NCI-H2196 treated with DMSO at 0.1 percent for 48 hours (cell line): ENCODE measurements around the gene MRPL24.
A peak's percentile ranks its signal among the peaks of the same experiment; 100 is the strongest.

Source experiments
- DNase-seq: peaks from one replicate; lab custom pipeline; 2025; ENCODE audit not compliant: unreplicated experiment; lab: John Stamatoyannopoulos, UW

MRPL24 gene

DNA sequence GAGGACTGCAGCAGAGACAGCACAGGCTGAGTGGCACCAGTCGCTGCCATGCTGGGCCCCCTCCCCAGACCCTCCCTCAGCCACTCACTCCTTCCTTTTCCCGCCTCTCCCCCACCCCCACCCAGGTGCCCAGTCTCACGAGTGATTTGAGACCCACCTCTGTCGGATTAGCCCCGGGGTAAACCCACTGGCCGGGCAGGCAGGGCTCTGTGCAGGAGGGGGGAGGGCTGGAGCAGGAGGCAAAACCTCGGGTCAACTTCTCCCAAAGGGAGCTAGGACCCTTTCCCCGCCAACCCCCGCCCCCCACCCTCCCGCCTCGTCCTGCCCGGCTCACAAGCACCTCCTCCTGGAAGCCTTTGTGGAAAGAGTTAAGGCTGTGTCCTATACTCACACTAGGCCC, 3.5 kb upstream of the MRPL24 start:
- no peak for DNase-seq

DNA sequence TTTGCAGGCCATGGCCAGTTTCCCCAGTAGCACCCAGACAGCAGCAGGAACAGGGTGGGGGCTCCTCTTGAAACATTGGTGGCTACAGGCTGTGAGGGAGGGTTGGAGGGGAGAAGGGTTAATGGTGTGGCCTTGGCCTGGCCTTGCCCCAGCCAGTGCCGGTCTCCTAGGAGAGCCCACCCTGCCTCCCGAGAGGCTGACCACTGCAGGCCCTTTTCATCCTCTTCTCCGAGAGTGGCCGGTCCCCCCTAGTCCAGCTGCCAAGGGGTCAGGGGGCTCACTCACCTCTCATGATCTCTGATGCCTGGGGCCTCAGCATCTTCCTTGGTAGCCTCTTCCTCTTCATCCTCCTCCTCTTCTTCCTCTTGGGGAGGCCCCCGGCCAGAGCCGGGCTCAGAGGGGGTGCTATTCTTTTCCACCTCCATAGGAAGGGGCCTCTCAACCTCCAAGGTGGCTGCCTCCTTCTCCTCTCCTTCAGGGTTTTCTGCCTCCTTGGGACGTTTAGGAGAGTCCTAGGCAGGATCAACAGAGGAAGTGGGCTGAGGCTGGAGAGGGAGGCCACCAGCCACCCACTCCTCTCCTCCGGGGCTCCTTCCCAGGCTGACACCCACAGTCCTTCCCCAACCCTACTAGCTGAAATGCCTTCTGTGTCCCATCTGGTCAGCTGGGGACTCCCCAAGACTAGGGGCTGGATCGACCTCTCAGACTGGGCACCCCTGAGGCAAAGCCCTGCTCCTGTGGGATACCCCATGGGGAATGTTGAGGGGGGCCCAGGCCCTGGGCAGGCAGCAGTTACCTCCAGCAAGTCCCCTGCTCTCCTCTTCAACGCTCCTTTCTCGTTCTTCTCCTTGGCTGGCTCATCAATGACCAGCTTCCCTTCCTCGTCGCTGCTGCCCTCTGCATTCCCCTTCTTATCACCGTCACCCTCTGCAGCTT, 2.7 kb upstream of the MRPL24 start:
- no peak for DNase-seq

GRCh38 chr1:156742801-156743200, 1.9 kb upstream of the MRPL24 start:
- DNase-seq: no peak

DNA sequence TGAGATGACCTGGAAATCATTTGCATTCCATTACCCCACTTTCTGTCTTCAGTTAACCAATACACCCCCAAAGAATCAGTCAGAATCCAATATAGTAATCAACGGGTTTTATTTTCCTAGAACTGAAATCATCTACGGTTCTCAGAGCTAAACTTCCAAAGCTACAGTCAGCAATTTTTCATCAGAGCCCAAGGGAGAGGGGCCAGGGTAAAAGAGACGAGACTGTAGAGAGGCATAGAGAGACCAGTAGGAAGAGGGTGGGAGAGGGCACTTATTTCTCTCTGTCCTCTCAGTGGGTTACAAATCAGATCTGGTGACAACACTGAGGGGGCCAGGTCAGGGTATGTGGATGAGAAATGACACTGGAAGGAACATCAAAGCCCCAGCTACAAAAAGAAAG, 1.1 kb upstream of the MRPL24 start:
- no peak for DNase-seq

DNA sequence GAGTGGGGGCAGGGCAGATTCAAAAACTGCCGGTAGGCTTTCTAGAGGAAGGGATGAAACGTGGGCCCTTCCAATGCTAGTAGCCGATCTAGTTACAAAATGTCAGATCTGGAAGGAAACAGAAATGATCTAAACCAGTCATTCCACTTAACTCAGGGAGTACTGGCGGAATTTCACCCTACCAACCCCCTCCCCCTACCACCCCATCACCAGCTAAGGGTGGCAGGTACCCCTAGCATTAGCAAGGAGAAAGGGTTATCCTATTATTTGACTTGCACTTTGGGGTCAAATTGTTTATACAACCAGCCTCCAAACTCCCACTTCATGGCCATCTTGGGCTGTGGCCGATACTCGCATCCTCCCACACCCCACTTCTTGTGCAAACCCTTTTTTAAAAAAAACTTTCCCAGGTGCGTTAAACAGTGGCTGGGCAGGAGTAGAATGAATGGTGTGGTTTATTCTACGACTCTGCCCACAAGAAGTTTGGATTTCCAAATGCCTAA, 644 bp upstream of the MRPL24 start:
- DNase-seq: no peak

DNA sequence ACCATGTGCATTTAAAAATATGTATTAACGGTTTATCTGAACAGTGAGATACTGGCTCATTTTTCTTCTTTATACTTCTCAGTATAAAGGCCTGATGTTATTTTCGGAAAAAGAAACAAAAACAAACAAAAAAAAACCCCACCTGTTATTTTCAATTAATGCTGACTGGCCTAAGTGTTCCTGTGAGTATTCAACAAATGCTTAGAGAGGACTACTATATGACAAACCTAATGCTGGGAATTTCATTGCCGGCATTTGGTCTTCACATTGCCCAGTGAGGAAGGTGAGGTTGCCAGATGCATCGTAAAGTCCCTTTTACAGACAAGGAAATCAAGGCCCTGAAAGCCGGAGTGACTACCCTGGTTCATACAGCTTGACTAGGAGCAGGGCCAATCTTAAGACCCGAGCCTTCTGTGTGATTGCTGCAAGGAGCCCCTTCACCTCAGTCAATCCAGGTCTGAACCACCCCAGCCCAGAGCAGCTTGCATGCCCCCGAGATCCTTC, 599 bp downstream of the MRPL24 start:
- no peak for DNase-seq

DNA sequence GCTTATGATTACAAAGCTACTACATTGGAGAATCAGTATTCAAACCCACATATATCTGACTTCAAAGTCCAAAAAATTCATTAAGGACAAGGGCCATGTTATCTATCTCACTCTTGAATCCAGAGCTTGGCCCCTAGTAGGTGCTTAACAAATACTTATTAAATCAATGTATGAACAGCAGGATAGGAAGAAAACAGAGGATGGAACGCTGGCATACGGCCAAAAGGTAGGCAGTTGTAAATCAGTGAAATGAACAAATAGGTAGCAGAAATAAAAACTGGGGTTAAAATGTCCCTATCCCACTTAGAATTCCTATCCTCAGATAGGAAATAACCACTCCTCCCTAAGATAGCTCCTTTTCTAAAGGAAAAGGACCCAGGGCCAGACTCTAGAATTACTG, 2.0 kb downstream of the MRPL24 start:
- DNase-seq: no peak

DNA sequence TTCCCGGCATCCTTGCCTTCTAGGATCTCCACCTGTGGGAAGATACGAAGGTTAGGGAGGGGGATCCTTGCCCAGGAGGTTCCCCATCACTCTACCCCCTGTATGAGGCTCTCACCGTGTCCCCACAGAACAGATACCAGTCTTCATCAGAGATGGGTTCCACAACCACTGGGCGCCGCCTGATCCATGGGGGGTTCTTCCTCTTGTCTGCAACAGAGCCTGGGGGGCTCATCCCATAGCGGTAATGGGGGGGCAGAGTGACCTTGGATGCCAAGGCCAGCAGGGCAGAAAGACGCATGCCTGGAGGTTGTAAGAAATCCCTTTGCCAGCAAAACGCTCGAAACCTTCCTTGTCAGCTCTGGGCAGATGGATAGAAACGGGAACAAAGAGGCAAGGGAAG, 2.5 kb downstream of the MRPL24 start:
- DNase-seq: no peak

GRCh38 chr1:156733989-156734584, 6.8 kb downstream of the MRPL24 start:
- no peak for DNase-seq

DNA sequence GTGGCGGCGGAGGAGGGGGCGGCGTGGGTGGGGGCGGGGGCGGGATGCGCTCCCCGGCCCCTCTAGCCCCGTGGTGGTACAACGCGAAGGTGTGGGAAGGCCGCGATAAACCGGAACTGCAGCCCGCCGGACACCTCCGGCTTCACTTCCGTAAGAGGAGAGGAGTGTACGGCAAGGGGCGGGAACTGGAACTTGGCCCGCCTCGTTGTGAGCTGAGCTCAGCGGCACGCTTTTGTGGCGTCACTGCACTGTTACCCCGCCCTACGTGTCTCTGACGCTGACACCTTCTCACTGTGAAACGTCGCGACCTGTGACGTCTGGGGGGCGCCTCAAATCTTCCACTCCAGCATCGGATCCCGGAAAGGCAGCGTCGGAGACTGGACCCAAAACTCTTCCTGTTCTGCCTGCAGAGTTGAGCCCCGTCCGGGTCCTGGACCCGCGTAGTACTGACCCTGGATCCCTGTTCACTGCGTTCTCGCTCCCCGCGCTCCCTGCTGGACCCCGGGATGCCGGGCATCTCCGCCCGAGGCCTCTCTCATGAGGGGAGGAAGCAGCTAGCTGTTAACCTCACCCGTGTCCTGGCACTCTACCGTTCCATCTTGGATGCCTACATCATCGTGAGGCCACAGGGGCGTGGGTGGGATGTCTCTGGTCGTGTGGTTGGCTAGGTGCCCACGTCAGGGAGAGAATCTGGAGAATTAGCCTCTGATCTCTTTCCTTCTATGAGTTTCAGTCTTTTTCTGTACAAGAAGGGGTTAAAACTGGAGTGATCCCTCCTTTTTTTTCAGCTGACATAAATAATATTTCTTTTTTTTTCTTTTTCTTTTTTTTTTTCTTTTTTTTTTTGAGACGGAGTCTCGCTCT, 12.1 kb downstream of the MRPL24 start, which contains the start of gene ISG20L2:
TSS of gene ISG20L2 (minus strand) at position 168 of the 864 bp plus-strand sequence. CDS start 1,114 bp downstream, outside the sequence.
- DNase-seq: peak; percentile 93

- peak; percentile 77 for DNase-seq
These were observed 12.8 kb downstream of the MRPL24 start, which contains the start of gene METTL25B for GRCh38 chr1:156727926-156728598. Gene METTL25B (plus strand): TSS chr1:156728469. CDS start chr1:156729105, 636 bp downstream.

DNA sequence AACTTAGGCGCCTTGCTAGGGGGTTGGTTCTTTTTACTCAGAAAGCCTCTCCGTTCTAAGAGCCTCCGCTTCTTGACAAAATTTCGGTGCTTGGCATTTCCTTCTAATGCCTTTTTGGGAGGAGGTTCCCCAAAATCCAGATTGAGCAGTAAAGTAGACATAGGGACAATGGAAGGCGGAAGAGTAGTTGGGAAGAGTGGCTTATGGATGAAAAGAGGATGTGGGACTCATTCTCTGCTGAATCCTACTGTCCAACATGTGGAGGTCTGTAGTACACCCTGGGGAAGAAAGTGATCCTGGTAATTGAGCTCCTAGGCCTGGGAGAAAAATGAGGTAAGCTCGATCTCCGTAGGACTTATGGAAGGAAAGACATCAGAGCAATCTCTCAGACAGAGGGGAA, 13.4 kb downstream of the MRPL24 start:
- no peak for DNase-seq

DNA sequence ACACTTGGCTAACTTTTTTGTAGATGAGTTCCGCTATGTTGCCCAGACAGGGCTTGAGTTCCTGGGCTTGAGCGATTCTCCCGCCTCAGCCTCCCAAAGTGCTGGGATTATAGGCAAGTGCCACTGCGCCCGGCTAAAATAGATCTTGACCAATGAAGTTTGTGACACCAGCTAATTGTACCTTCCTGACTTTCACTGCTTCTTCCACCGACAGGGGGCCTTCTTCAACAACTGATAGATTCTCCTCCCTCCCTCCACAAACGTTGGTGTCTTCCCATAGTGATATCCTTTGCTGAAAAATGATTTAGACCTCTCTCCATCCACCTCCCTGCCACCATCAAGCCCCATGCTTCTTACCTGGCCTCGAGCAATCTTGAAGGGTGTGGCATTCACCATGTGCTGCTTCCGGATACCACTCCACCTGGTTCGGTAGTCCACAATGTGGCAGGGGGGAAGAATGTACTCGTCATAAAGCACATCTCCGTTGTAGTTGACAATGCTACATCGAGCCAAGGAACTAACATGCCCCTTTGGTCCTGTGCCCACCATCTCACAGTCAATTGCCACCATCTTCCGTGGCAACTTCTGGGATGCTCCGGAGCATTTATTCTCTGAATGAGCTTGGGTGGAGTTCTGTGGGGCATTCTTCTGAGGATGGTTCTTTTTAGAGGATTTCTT, 14.2 kb downstream of the MRPL24 start:
- peak; percentile 45 for DNase-seq

- DNase-seq: peak; percentile 92
These were observed 15.1 kb downstream of the MRPL24 start for GRCh38 chr1:156725683-156726280.

GRCh38 chr1:156721535-156721934, 19.4 kb downstream of the MRPL24 start:
- no peak for DNase-seq

GRCh38 chr1:156721131-156721530, 19.8 kb downstream of the MRPL24 start:
- DNase-seq: no peak

DNA sequence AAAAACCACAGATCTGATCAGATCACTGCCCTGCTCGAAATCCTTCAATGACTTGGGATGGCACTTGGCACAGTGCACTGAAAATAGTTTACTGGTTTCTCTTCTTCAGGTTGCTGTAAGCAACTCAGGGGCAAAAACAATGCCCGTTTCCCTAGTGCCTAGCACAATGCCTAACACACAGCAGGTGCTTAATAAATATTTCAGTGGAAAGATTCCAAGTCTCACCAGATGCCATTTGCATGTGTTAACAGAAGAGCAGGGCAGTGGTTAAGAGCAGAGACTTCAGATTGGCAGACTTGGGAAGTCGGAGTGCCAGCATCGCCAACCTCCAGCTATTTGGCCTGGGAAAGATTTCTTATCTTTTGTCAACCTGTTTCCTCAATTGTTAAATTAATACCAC, 23.5 kb downstream of the MRPL24 start:
- DNase-seq: no peak

DNA sequence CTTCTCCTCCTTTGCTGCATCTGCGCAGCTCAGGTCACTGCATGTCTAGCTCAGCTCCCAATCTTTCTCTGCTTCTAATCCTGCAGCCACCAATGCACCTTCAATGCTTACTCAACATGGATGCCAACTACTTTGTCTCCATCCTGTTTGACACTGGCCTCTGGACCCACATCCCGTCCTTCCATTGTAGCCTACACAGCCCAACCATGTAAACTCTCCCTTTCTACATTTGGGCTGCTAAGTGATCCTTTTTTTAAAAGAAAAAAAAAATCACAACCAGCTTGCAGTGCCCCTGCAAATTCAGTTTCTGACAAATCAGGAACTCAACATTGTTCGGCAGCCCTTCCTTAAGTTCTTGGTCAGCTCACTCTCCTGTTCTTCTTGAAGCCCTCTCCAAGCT, 26.1 kb downstream of the MRPL24 start:
- no peak for DNase-seq

- no peak for DNase-seq
These were observed 28.3 kb downstream of the MRPL24 start for GRCh38 chr1:156712626-156713025.
